Colonic mucosa (tissue), 4 donors: ENCODE results near the gene OR10A6. TPM values are rescaled to one million over a fixed set of nuclear protein-coding genes. Genes with fewer than 3 reads are reported as not detected.

ENCODE experiments used
- DNase-seq: peaks from one replicate; pipeline ENCODE4 v3.0.0-alpha.2; 2020
- H3K27ac ChIP-seq: fragments of 200-600 bp; one replicate; pipeline ENCODE4 v1.8.0; 2021
- H3K27me3 ChIP-seq: fragments of 200-600 bp; one replicate; pipeline ENCODE4 v1.8.0; 2021
- H3K36me3 ChIP-seq: fragments of 200-600 bp; one replicate; pipeline ENCODE4 v1.8.0; 2021
- H3K4me1 ChIP-seq: fragments of 200-600 bp; one replicate; pipeline ENCODE4 v1.8.0; 2021; ENCODE audit warnings: mild to moderate bottlenecking
- H3K4me3 ChIP-seq: fragments of 200-600 bp; one replicate; pipeline ENCODE4 v1.8.0; 2021
- H3K9ac ChIP-seq, 2 donors: one replicate each; pipeline ENCODE4 v1.7.0; 2013; ENCODE audit warnings: control low read depth in 2 of 2, low read depth in 2 of 2, low read length in 2 of 2
- H3K9me3 ChIP-seq: fragments of 200-600 bp; one replicate; pipeline ENCODE4 v1.8.0; 2021
- intact Hi-C: fragments of 100-400 bp; cut with DNase I; formaldehyde crosslinking; loops from one replicate; pipeline ENCODE4 v1.14.1; 2022
- total RNA-seq, 2 donors: library from RNA; stranded (reverse); fragmentation: NEBNext Ultra II Directional in 1 of 2; extraction: Animal tissue kit (Norgen Biotek cat#: 25700) in 1 of 2; gene quantifications; one replicate each; pipeline ENCODE4 v1.2.1, GENCODE V29; 2021
- TF ChIP-seq, protein P1 (sequence below): fragments of 200-600 bp; IDR thresholded peaks from one replicate; pipeline ENCODE4 v1.8.0; 2022; ENCODE audit warnings: antibody characterized with exemption, mild to moderate bottlenecking
- donor health status: healthy.
- donor health status: DM: no; HTN: no; CAD: no.
- donor health status: DM: no; HTN: no; CAD: no.

OR10A6 gene
- total RNA-seq, 2 donors from 2014 or later: not detected

DNA sequence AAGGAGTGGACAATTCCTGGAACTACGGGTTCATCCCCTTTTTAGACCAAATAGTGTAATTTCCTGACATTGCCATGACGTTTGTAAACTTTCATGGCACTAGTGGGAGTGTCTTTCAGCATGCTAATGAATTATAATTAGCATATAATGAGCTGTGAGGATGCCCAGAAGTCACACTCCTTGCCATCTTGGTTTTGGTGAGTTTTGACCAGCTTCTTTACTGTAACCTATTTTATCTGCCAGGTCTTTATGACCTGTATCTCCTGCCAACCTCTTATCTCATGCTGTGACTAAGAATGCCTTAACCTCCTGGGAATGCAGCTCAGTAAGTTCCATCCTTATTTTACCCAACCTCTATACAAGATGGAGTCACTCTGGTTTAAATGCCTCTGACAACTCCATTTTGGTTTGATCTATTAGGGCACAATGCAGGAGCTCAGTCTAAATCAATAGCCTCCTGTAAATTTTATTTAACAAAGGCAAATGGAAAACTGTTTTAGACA, 20.7 kb downstream of the OR10A6 start:
- intact Hi-C loops: no loop called here
- Histone ChIP-seq H3K4me3 (no peak overlapping the region), H3K9me3 (no peaks in the 10 kb centered on the region), H3K4me1 (no peaks in the 10 kb centered on the region), H3K36me3 (no peaks in the 10 kb centered on the region), H3K27ac (no peak overlapping the region), H3K9ac (no peak overlapping the region), H3K27me3 (no peaks in the 10 kb centered on the region)
- DNase-seq: no peak
- TF ChIP-seq, protein P1, sequence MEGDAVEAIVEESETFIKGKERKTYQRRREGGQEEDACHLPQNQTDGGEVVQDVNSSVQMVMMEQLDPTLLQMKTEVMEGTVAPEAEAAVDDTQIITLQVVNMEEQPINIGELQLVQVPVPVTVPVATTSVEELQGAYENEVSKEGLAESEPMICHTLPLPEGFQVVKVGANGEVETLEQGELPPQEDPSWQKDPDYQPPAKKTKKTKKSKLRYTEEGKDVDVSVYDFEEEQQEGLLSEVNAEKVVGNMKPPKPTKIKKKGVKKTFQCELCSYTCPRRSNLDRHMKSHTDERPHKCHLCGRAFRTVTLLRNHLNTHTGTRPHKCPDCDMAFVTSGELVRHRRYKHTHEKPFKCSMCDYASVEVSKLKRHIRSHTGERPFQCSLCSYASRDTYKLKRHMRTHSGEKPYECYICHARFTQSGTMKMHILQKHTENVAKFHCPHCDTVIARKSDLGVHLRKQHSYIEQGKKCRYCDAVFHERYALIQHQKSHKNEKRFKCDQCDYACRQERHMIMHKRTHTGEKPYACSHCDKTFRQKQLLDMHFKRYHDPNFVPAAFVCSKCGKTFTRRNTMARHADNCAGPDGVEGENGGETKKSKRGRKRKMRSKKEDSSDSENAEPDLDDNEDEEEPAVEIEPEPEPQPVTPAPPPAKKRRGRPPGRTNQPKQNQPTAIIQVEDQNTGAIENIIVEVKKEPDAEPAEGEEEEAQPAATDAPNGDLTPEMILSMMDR: no peak

DNA sequence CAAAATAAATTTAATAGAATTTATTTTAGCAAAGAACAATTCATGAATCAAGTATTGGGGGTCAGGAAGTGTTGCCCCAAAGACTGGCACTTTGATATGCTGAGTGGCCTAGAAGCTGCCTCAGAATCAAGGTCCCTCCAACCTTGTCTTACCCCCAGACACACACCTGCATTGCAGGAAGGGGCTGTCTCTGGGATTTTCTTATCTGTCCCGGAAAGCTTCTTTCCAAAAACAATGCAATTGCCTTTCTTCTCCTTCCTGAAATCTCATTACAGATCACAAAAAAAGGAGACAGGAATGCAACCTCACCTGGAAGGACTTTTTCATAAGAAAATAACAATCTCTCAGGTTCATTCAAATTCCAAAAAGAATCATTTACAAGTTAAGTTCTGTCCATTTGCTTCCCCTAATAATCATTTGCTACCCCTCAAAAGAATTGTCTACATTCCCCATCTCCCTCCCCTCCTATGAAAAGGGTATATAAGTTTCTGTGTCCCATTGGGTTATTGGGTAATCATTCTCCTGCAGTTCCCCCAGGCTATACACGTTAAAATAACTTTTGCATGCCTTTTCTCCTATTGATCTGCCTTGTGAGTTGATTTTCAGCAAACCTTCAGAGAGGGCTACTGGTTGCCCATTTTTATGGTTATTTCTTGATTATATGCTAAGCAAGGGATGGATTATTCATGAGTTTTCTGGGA, 21.3 kb downstream of the OR10A6 start:
- Histone ChIP-seq H3K9me3 (no peaks in the 10 kb centered on the region), H3K9ac (no peak overlapping the region), H3K27me3 (no peaks in the 10 kb centered on the region), H3K36me3 (no peaks in the 10 kb centered on the region), H3K4me1 (no peaks in the 10 kb centered on the region), H3K4me3 (no peak overlapping the region), H3K27ac (no peak overlapping the region)
- TF ChIP-seq, protein P1: no peak
- DNase-seq: no peak
- intact Hi-C loops: no loop called here

DNA sequence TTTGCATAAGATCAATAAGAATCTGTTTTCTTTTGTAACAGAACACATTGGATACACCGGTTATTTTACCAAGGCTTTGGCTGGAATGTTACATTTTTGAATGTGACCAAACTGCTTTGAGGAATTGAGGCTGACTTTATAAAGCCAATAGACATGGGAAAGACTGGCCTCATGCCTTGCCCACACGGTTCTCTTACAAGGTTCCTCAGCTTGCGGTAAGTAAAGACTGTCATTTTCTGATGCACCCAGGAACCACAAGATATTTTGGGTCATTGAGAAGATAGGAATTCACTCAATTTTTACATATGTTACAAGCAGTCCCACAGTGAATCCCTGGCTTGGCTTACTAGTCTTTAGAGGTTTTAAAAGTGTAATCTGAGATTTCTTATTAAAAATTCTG, 23.9 kb downstream of the OR10A6 start:
- DNase-seq: no peak
- intact Hi-C loops: no loop called here
- Histone ChIP-seq H3K9ac (no peak overlapping the region), H3K27ac (no peak overlapping the region), H3K4me1 (no peaks in the 10 kb centered on the region), H3K9me3 (no peaks in the 10 kb centered on the region), H3K27me3 (no peaks in the 10 kb centered on the region), H3K4me3 (no peak overlapping the region), H3K36me3 (no peaks in the 10 kb centered on the region)
- TF ChIP-seq, protein P1: no peak

DNA sequence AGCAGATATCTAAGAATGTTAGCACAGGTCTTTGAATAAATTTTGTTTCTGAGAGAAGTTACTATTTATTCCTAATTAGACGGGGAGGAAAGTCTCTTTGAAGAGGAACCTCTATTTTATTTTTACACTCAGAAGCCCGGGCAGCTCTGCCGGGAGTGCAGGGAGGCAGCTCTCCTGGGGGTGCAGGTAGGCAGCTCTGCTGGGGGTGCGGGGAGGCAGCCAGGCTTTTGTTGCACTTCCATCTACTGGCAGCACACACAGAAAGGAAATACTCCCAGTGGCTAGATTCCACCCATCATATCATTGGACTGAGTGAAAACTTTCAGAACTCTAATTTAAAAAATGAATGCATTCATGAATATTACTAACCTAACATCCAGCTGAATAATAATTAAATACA, 24.6 kb downstream of the OR10A6 start:
- intact Hi-C loops: no loop called here
- no peak overlapping the region for H3K9ac ChIP-seq
- no peak overlapping the region for H3K27ac ChIP-seq

DNA sequence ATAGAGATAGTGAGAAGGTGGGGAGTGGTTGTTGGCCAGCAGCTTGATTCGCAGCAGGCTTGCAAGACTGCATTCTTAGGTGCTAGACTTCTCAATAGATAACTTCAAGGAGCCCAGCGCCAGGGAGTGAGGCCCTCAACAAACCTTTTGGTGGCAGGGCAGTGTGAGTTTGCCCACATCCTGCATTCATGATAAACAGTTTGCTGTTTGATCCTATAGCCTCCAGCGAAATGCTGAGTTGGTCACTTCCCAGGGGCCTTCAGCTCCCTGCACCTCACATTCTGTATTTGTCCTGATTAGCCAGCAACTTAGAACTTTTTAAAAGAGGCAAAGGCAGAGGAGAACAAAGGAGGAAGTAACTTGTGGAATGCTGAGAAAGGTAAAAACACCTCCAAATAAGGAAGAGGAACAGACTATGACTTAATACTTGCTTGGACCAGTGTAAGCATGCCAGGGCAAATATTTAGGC, 25.1 kb downstream of the OR10A6 start:
- no peaks in the 10 kb centered on the region for H3K9me3 ChIP-seq
- H3K4me3 ChIP-seq: no peak overlapping the region
- no peak overlapping the region for H3K27ac ChIP-seq
- intact Hi-C loops: no loop called here
- H3K27me3 ChIP-seq: no peaks in the 10 kb centered on the region
- H3K9ac ChIP-seq: no peak overlapping the region
- TF ChIP-seq, protein P1: no peak
- H3K4me1 ChIP-seq: no peaks in the 10 kb centered on the region
- no peaks in the 10 kb centered on the region for H3K36me3 ChIP-seq
- DNase-seq: no peak

More for the DNA sequence above, 24.6 kb downstream of the OR10A6 start:
- no peak for DNase-seq
- no peak overlapping the region for H3K4me3 ChIP-seq
- no peaks in the 10 kb centered on the region for H3K27me3 ChIP-seq
- no peaks in the 10 kb centered on the region for H3K9me3 ChIP-seq
- TF ChIP-seq, protein P1: no peak
- no peaks in the 10 kb centered on the region for H3K4me1 ChIP-seq
- no peaks in the 10 kb centered on the region for H3K36me3 ChIP-seq
